ENCODE data around the gene ZCCHC2. TPM values are rescaled to one million over a fixed set of nuclear protein-coding genes. Genes with fewer than 3 reads are reported as not detected.

Gene ZCCHC2
- polyA plus RNA-seq, 2 of the 4 experiments (the other 2 are of a cell fraction): 7.6 to 12.5 TPM

DNA sequence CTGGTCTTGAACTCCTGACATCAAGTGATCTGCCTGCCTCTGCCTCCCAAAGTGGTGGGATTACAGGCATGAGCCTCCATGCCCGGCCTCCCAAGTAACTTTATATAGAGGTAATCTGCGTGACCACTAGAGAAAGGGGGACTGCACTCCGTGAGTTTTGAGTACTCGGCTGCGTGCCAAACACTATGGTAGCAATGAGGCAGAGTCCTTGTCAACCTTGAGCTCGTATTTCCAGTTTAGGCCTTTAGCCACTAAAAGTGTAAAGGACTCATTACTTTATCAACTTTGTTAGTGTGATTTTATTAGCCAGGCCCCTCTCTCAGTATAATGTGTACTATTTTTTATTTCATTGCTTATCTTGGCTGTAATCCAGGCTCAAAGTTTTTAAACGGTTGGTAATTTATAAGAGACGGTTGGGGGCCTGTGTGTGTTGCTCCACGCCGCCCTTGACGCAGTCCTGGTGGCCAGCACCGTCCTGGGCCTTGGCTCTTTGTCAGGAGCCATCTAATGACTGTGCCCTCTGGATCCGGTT lies 56.2 kb downstream of the ZCCHC2 start (continued):
- TF ChIP-seq REST (IDR thresholded peaks at IDR 0.05): no peak
- TF ChIP-seq HES2 (IDR thresholded peaks at IDR 0.05): no peak
- TF ChIP-seq CBX2 (IDR thresholded peaks at IDR 0.05; ENCODE audit: borderline replicate concordance, low read depth): no peak

GRCh38 chr18:62583376-62583775 lies 60.6 kb downstream of the ZCCHC2 start:
- WGBS (ENCODE audit: missing lambda C conversion rate): 94% methylated on average over 2 of the region's 2 CpGs
- no peak for ATAC-seq
- POLR2A ChIA-PET: no interaction called here

DNA sequence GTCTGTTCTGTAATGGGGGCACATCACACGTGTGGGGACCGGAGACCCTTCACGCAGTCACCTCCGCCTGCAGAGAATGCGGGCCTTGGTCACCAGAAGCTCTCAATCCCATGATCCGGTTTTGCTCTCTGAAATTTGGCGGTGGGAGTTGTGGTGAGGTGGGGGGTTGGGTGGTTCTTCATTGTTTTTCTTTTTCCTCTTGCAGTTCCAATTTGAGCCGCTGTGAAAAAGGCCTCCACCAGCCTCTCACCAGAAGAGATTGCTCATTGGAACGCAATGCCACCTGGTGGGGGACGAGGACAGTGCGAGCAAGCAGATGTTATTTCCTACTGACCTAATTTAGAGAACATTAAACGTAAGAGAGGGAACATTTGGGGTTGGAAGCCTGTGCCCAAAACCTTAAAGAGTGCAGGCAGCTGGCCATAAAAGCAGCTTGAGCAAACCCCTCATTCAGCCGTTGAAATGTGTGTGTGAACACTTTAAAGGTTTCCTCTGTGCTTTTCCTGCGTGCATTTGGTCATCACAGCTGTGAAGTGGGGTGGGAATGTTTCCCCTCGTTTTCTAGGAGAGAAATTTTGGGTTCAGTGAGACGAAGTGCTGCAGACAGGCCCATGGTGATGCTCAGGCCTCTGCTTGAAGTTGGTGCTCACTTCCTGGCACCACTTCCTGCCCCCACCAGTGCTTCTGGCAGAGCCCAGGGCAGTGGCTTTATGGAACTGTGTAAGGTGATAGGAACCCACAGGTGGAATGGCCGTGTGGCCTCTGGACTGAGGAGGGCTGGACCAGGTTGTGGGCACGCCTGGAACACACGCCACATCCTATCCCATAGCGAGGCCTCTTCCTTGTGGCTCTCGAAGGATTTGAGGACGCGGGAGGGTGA lies 61.7 kb downstream of the ZCCHC2 start:
- ChIA-PET POLR2A (no interaction called here), CTCF (interaction anchor here (0.7 to 4.4 kb wide), 34 partner anchors 8 to 401 kb away, joined by 3 to 61 read pairs (median 4); partner anchors contain the start of gene TNFRSF11A)
- ATAC-seq (peak; percentile 88 to 94), FAIRE-seq (no peak), DNase-seq (ENCODE audit: low read depth in 1 of 2, low spot score in 1 of 2) (peak; percentile 80 to 85)
- Histone ChIP-seq H3K4me2 (peak overlapping the region; percentile 60), H3K4me1 (peaks cover 4% of the 10 kb centered on the region; the same call in 1 of the 3 replicates), H3K4me3 (no peak overlapping the region), H3K9me3 (no peaks in the 10 kb centered on the region), H3K27ac (0 out of 6 replicates have a peak overlapping the region, but pooled peaks have one; percentile 22 to 42)
- TF ChIP-seq, protein P1, sequence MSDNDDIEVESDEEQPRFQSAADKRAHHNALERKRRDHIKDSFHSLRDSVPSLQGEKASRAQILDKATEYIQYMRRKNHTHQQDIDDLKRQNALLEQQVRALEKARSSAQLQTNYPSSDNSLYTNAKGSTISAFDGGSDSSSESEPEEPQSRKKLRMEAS (IDR thresholded peaks at IDR 0.05): peak; percentile 26; the same call in 1 of the 2 replicates
- peak; percentile 72 to 82 for TF ChIP-seq RAD21 (conservative IDR thresholded peaks at IDR 0.05 in 1 of 2, IDR thresholded peaks at IDR 0.05 in 1 of 2)
- no peak for TF ChIP-seq ZC3H11A (IDR thresholded peaks at IDR 0.05)
- no peak for TF ChIP-seq KDM5A (IDR thresholded peaks at IDR 0.05)
- no peak for TF ChIP-seq HMGXB4 (CRISPR knock-in tag; IDR thresholded peaks at IDR 0.05; ENCODE audit: borderline replicate concordance)
- TF ChIP-seq SMC3 (IDR thresholded peaks at IDR 0.05): peak; percentile 85
- TF ChIP-seq JUNB (IDR thresholded peaks at IDR 0.05): no peak
- TF ChIP-seq, protein P2, sequence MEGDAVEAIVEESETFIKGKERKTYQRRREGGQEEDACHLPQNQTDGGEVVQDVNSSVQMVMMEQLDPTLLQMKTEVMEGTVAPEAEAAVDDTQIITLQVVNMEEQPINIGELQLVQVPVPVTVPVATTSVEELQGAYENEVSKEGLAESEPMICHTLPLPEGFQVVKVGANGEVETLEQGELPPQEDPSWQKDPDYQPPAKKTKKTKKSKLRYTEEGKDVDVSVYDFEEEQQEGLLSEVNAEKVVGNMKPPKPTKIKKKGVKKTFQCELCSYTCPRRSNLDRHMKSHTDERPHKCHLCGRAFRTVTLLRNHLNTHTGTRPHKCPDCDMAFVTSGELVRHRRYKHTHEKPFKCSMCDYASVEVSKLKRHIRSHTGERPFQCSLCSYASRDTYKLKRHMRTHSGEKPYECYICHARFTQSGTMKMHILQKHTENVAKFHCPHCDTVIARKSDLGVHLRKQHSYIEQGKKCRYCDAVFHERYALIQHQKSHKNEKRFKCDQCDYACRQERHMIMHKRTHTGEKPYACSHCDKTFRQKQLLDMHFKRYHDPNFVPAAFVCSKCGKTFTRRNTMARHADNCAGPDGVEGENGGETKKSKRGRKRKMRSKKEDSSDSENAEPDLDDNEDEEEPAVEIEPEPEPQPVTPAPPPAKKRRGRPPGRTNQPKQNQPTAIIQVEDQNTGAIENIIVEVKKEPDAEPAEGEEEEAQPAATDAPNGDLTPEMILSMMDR (IDR thresholded peaks at IDR 0.05): peak; percentile 79
- WGBS (ENCODE audit: missing lambda C conversion rate): 34% methylated on average over 23 of the region's 23 CpGs

More at GRCh38 chr18:62583376-62583775, 60.6 kb downstream of the ZCCHC2 start:
- H3K4me1 ChIP-seq: peaks cover 4% of the 10 kb centered on the region; the same call in 1 of the 3 replicates
- FAIRE-seq: no peak
- H3K4me3 ChIP-seq: no peak overlapping the region
- no peaks in the 10 kb centered on the region for H3K9me3 ChIP-seq
- no peak overlapping the region for H3K27ac ChIP-seq
- TF ChIP-seq SMC3 (IDR thresholded peaks at IDR 0.05) (no peak), EHMT2 (IDR thresholded peaks at IDR 0.05; ENCODE audit: low read depth) (no peak), HOXA7 (CRISPR knock-in tag; IDR thresholded peaks at IDR 0.05) (no peak), PHF8 (IDR thresholded peaks at IDR 0.05; ENCODE audit: borderline replicate concordance, low read depth) (no peak), JUNB (IDR thresholded peaks at IDR 0.05) (no peak), RAD21 (conservative IDR thresholded peaks at IDR 0.05 in 1 of 2, IDR thresholded peaks at IDR 0.05 in 1 of 2) (no peak), HOXB5 (CRISPR knock-in tag; IDR thresholded peaks at IDR 0.05) (no peak)
- TF ChIP-seq, protein P3, sequence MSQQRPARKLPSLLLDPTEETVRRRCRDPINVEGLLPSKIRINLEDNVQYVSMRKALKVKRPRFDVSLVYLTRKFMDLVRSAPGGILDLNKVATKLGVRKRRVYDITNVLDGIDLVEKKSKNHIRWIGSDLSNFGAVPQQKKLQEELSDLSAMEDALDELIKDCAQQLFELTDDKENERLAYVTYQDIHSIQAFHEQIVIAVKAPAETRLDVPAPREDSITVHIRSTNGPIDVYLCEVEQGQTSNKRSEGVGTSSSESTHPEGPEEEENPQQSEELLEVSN (IDR thresholded peaks at IDR 0.05; ENCODE audit: borderline replicate concordance, low read depth): no peak
- CTCF ChIA-PET: interaction anchor here (0.7 to 4.4 kb wide), 24 partner anchors 7 to 400 kb away, joined by 3 to 61 read pairs (median 4); partner anchors contain the start of gene TNFRSF11A
- no peak overlapping the region for H3K4me2 ChIP-seq
- no peak for DNase-seq (ENCODE audit: low read depth in 1 of 2, low spot score in 1 of 2)
